ENCODE results near the gene PCDH9. TPM values are rescaled to one million over a fixed set of nuclear protein-coding genes. Genes with fewer than 3 reads are reported as not detected.

Gene PCDH9
- total and polyA plus RNA-seq, 12 donors = 2.9 to 32.0 (median 15.4) TPM

DNA sequence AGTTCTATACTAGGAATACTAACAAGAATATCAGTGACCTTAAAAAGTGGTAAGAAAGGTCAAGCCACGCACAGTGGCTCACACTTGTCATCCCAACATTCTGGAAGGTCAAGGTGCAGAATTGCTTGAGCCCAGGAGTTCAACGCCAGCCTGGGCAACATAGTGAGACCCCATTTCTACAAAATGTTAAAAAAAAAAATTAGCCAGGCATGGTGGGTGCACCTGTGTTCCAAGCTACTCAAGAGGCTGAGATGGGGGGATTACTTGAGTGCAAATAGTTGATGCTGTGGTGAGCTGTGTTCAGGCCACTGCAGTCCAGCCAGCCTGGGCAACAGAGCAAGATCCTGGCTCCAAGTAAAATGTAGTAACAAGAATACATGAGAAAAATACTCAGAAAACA lies 61.8 kb downstream of the PCDH9 start:
- 46 to 48% methylated on average over 2 of the region's 2 CpGs for WGBS, 2 donors
- no peaks in the 10 kb centered on the region for H3K27me3 ChIP-seq
- TF ChIP-seq, protein P1, sequence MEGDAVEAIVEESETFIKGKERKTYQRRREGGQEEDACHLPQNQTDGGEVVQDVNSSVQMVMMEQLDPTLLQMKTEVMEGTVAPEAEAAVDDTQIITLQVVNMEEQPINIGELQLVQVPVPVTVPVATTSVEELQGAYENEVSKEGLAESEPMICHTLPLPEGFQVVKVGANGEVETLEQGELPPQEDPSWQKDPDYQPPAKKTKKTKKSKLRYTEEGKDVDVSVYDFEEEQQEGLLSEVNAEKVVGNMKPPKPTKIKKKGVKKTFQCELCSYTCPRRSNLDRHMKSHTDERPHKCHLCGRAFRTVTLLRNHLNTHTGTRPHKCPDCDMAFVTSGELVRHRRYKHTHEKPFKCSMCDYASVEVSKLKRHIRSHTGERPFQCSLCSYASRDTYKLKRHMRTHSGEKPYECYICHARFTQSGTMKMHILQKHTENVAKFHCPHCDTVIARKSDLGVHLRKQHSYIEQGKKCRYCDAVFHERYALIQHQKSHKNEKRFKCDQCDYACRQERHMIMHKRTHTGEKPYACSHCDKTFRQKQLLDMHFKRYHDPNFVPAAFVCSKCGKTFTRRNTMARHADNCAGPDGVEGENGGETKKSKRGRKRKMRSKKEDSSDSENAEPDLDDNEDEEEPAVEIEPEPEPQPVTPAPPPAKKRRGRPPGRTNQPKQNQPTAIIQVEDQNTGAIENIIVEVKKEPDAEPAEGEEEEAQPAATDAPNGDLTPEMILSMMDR (IDR thresholded peaks at IDR 0.05) = no peak
- H3K27ac ChIP-seq = no peak overlapping the region
- no peaks in the 10 kb centered on the region for H3K36me3 ChIP-seq
- ATAC-seq = no peak
- no peaks in the 10 kb centered on the region for H3K9me3 ChIP-seq
- intact Hi-C loops (cut with DNase I) = no loop called here
- DNase-seq = no peak
- H3K4me3 ChIP-seq = no peak overlapping the region
- peaks cover 0 to 3% (median 0%) of the 10 kb centered on the region in 9 donors for H3K4me1 ChIP-seq

DNA sequence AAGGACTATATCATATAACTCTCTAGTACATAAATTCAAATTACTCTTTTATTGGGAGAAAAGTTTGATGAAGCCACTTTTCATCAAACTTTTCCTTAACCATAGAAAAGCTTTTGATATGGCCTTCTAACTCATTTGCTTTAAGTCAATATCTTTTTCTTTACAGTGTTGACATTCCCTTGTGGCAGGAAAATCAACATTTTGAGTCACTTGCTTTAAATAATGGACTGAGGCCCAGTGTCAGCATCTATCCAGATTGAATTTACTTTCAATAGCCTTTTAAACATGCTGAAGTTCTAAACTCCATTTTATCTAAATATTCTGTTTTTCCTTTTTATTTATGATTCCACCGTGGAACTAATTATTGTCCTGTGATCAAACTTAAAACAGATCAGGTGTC lies 62.7 kb downstream of the PCDH9 start:
- ATAC-seq (no peak), DNase-seq (no peak)
- TF ChIP-seq, protein P1 (IDR thresholded peaks at IDR 0.05) = no peak
- H3K36me3 ChIP-seq = no peaks in the 10 kb centered on the region
- H3K4me1 ChIP-seq = no peaks in the 10 kb centered on the region
- H3K27ac ChIP-seq = no peak overlapping the region
- intact Hi-C loops (cut with DNase I) = no loop called here
- WGBS, 2 donors = 90% methylated on average over 1 of the region's 1 CpG
- no peaks in the 10 kb centered on the region for H3K27me3 ChIP-seq
- no peaks in the 10 kb centered on the region for H3K9me3 ChIP-seq
- no peak overlapping the region for H3K4me3 ChIP-seq

DNA sequence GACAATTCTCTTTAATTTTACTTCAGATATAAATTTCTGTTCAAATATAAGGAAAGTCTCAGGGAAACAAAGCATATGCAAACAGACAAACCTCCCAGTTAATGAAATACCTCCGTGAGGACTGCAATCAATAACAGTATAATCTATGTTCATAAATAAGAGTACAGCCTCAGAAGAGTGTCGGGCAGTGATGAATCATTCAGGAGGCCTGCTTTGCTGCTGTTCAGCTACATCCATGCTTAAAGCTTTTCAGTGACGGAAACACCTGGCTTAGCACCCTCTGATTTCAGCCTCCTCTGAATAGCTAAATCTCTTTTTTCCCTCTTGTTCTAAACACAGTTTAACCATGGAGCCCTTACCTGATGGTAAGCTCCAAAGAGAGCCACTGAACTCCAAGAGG lies 69.0 kb downstream of the PCDH9 start:
- TF ChIP-seq, protein P1 (IDR thresholded peaks at IDR 0.05) = no peak
- ATAC-seq = no peak
- H3K27me3 ChIP-seq = no peaks in the 10 kb centered on the region
- H3K27ac ChIP-seq = no peak overlapping the region
- no peak for DNase-seq
- intact Hi-C loops (cut with DNase I) = no loop called here
- no peaks in the 10 kb centered on the region for H3K4me1 ChIP-seq
- H3K9me3 ChIP-seq = no peaks in the 10 kb centered on the region
- whole genome bisulfite sequencing, 2 donors = 93 to 94% methylated on average over 3 of the region's 3 CpGs
- H3K36me3 ChIP-seq = no peaks in the 10 kb centered on the region
- H3K4me3 ChIP-seq = no peak overlapping the region

DNA sequence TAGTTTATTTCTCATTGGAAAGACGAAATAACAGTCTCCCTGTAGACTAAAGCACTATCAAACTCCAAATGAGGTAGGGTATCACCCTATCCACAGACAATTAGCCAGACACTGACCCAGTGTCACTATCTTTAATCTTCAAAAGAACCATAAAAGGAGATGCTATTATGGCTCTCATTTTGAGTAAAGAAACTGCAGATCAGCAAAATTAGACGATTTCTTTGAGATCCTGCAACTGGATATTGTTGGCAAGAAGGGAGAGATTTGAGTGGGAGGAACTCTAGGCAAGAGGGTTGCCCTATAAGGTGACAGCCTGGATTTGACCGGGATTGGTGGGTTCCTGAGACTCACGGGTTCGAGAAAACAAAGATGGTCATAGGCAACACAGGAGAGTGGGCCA lies 71.2 kb downstream of the PCDH9 start:
- Histone ChIP-seq H3K27ac (no peak overlapping the region), H3K9me3 (no peaks in the 10 kb centered on the region), H3K27me3 (no peaks in the 10 kb centered on the region), H3K4me1 (no peaks in the 10 kb centered on the region), H3K36me3 (no peaks in the 10 kb centered on the region), H3K4me3 (no peak overlapping the region)
- no peak for ATAC-seq
- no peak for DNase-seq
- TF ChIP-seq, protein P1 (IDR thresholded peaks at IDR 0.05) = no peak
- 87 to 90% methylated on average over 5 of the region's 5 CpGs for WGBS, 2 donors
- intact Hi-C loops (cut with DNase I) = no loop called here

DNA sequence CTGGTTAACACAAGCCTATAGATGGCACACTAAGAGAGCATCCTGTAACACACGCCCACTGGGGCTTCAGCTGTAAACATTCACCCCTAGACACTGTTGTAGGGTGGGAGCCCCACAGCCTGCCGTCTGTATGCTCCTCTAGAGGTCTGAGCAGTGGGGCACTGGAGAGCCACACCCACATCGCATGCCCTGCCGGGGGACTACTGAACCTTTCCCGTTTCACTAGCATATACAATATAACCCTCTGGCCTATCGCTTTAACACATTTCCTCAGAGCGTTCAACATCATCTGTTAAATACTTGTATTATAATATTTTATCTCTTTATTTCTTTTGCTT lies 73.4 kb downstream of the PCDH9 start:
- no peak for DNase-seq
- no peak overlapping the region for H3K27ac ChIP-seq
- WGBS, 2 donors = 76 to 83% methylated on average over 7 of the region's 7 CpGs
- intact Hi-C loops (cut with DNase I) = no loop called here
- no peak overlapping the region for H3K4me3 ChIP-seq
- H3K36me3 ChIP-seq = no peaks in the 10 kb centered on the region
- ATAC-seq = no peak
- TF ChIP-seq, protein P1 (IDR thresholded peaks at IDR 0.05) = no peak
- no peaks in the 10 kb centered on the region for H3K4me1 ChIP-seq
- no peaks in the 10 kb centered on the region for H3K27me3 ChIP-seq
- no peaks in the 10 kb centered on the region for H3K9me3 ChIP-seq
